Measurements from ENCODE around the gene ADH6. TPM values are rescaled to one million over a fixed set of nuclear protein-coding genes. Genes with fewer than 3 reads are reported as not detected.

ADH6 gene
- total RNA-seq, 3 donors from 2014 or later = 6.2 to 18.6 (median 16.6) TPM

GRCh38 chr4:99179178-99179577 lies 39.9 kb downstream of the ADH6 start:
- no peak for ATAC-seq
- DNase-seq = no peak
- Histone ChIP-seq H3K4me3 (no peak overlapping the region), H3K4me1 (ENCODE audit: low read depth) (no peaks in the 10 kb centered on the region), H3K36me3 (ENCODE audit: low read depth) (no peaks in the 10 kb centered on the region), H3K9me3 (no peaks in the 10 kb centered on the region)
- intact Hi-C loops (cut with DNase I, micrococcal nuclease) = no loop called here
- no peak for TF ChIP-seq CTCF (IDR thresholded peaks at IDR 0.05)

GRCh38 chr4:99166544-99166943 lies 52.5 kb downstream of the ADH6 start:
- intact Hi-C loops (cut with DNase I, micrococcal nuclease) = no loop called here
- ATAC-seq = no peak
- no peak for TF ChIP-seq CTCF (IDR thresholded peaks at IDR 0.05)

GRCh38 chr4:99165978-99166377 lies 53.1 kb downstream of the ADH6 start:
- no peaks in the 10 kb centered on the region for H3K4me1 ChIP-seq (ENCODE audit: low read depth)
- H3K9me3 ChIP-seq = no peaks in the 10 kb centered on the region
- TF ChIP-seq CTCF (IDR thresholded peaks at IDR 0.05) = no peak
- intact Hi-C loops (cut with DNase I, micrococcal nuclease) = no loop called here
- no peak for ATAC-seq
- no peaks in the 10 kb centered on the region for H3K36me3 ChIP-seq (ENCODE audit: low read depth)
- no peak overlapping the region for H3K4me3 ChIP-seq
- DNase-seq = no peak

More at GRCh38 chr4:99166544-99166943, 52.5 kb downstream of the ADH6 start:
- Histone ChIP-seq H3K4me1 (ENCODE audit: low read depth) (no peaks in the 10 kb centered on the region), H3K4me3 (no peak overlapping the region), H3K9me3 (no peaks in the 10 kb centered on the region), H3K36me3 (ENCODE audit: low read depth) (no peaks in the 10 kb centered on the region)
- DNase-seq = no peak

- no peaks in the 10 kb centered on the region for H3K36me3 ChIP-seq (ENCODE audit: low read depth)
- no peaks in the 10 kb centered on the region for H3K9me3 ChIP-seq
- peaks cover 7% of the 10 kb centered on the region for H3K4me1 ChIP-seq (ENCODE audit: low read depth)
- ATAC-seq = no peak
- no peak for DNase-seq
- H3K4me3 ChIP-seq = no peak overlapping the region
- TF ChIP-seq CTCF (IDR thresholded peaks at IDR 0.05) = no peak
- intact Hi-C loops (cut with DNase I, micrococcal nuclease) = no loop called here
Measured at GRCh38 chr4:99161373-99162099, 57.5 kb downstream of the ADH6 start.

GRCh38 chr4:99159699-99160098 lies 59.3 kb downstream of the ADH6 start:
- intact Hi-C loops (cut with DNase I, micrococcal nuclease) = no loop called here
- no peak for TF ChIP-seq CTCF (IDR thresholded peaks at IDR 0.05)
- no peaks in the 10 kb centered on the region for H3K9me3 ChIP-seq
- peaks cover 7% of the 10 kb centered on the region for H3K4me1 ChIP-seq (ENCODE audit: low read depth)
- H3K4me3 ChIP-seq = no peak overlapping the region
- no peak for DNase-seq
- no peaks in the 10 kb centered on the region for H3K36me3 ChIP-seq (ENCODE audit: low read depth)
- ATAC-seq = no peak

All from mucosa of descending colon (tissue), 3 donors.